Erythroblast (primary cell): Measurements from ENCODE around the gene TAAR9.

Source experiments
- GATA1 ChIP-seq: IDR thresholded peaks from 2 replicates; pipeline ENCODE4 v1.6.1; 2011; ENCODE audit warnings: low read depth, mild to moderate bottlenecking, control low read depth, low read length, moderate library complexity
- POLR2A ChIP-seq: IDR thresholded peaks from 2 replicates; pipeline ENCODE4 v1.6.1; 2011; ENCODE audit warnings: mild to moderate bottlenecking, low read length

DNA sequence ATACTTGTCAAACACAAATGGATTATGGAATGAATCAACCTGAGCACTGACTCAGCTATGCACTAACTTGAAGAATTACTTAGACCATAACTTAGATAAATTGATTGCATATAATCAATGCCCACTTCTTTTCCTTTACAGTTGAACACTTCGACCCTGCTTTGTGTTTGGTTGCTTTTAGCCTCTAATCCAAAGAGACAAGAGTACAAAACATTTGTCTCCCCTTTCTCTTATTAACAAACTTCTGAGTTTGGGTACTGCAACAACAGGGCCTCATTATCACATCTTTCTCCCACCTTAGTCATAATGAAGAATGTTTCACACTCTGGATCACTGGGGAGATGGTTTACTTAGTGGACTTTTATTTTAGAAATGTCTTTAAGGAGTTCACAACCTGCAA is 29.5 kb downstream of the TAAR9 start:
- TF ChIP-seq POLR2A (no peak), GATA1 (no peak)
